GM19324 (cell line): ENCODE measurements around the gene NPAS2.

Experiments
- ATAC-seq: cut with Tn5 transposase; IDR thresholded peaks from one replicate; pipeline ENCODE4 v1.9.1; 2021; ENCODE audit warnings: mild to moderate bottlenecking, moderate library complexity; ENCODE audit not compliant: unreplicated experiment, low FRiP score

NPAS2 gene

DNA sequence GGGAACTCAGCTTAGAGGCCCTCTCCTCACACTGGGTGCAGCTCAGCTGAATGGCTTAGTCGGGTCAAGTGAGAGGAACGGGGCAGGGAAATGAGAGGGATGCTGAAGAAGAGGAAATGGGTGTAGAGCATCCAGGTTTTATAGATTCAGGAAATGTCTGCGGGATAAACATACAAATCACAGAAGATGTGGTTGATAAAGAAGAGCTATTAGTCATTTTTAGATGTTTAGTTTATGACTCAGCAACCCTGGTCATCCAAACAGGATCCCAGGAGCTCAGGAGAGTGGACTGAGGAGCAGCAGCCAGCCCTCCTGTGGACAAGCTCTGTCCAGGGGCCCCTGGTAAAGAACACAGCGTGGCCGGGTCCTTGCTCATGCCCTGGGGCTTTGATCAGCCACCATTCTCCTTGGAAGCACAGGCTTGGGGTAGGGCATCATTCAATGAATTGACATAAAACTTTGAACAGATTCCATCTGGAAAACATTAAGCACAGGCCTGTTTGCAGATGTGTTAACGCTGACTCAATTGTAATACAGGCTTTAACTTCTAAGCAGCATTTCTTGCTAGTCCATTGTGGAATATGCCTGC is 83.0 kb downstream of the NPAS2 start:
- ATAC-seq, result no peak

DNA sequence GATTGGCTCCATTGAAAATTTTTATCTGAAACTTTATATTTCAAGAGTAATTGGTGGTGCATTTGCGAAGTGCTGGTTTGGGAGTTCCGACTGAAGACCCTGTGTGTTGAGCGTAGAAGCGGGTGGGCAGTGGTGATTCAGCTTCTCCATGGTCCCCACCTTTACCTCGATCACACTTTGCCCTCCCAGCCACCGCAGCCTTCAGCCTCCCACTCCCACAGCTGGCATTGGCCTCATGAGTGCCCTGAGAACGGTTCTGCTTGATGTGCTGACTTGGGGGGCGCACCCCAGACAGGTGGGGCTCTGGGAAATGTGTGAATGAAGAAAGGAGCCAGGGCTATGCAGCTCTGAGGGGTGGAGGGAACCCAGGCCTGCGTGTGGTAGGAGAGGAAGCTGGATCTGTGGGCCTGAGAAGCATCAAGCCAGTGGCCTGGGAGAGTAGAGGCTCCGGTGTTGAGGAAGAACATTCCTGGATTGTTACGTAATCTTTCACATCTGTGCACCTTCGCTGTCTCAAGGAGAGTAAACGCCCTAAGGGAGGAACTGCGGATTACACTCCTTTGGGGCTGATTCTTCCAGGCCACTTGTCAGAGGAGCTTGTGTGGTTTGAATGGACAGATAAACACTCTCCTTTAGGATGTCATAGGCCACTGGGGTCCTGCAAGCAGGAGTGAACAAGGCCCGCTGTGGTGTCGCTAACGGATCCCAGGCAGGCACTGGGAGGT is 83.8 kb downstream of the NPAS2 start:
- ATAC-seq, result no peak

DNA sequence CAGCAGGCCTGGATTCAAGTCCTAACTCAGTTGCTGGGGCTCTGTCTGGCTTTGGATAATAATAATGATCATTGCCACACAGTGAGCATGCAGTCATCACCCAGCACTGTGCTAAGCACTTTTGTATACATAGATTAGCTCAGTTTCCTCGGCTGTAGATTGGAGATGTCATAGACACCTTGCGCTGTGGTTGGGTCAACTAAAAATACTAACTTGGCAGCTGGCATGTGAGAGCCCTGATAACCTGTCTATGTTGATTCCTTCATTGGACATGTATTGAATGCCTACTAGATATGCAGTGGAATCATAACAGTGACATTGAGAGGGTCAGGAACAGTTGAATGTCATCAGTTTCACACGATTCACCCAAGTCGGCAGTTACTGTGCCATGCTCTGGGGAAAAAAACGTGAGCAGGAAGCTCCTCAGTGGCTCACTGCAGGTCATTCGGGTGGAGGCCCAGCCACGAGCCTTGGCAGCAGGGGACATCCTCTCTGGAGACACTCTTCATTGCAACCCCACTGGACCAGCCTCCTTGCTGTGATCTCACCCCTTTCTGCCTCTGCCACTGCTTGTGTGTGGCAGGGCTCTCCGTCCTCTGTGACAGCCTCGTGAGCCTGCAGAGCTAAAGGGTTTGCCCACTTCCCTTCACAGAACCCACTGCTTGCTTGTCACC is 85.3 kb downstream of the NPAS2 start:
- ATAC-seq, result no peak

DNA sequence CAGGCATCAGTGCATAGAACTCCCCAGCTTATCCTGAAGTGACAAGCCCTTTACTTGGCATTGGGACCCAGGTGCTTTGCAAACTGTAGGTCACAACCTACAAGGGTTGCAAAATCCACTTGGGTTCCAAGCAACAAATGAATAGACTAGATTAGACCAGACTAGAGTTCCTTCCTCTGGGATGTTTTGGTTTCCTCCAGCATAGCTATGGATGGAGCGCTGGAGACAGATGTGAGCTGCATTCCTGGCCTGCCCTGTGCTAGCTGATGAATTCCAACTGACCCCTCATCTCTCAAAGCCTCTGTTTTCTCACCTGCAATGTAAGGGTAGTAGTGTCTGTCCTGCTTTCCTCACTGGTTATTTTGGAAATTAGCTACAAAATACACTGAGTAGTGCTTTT is 86.2 kb downstream of the NPAS2 start:
- ATAC-seq, result no peak

DNA sequence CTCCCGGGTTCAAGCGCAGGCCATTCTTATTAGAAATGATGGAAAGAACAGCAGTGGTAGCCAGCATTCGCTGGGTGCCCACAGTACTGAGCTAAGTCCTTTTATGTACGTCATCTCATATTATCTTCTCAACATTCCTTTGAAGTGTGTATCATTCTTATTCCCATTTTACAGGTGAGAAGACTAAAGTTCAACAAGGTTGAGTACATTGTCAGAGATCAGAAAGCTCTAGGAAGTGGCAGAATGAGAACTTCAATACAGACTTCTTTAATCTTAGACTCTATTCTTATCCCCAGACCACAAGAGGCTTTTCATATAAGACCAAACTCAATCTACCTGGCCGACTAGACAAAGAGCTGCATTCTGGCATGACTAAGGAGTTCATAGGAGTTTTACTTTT is 86.7 kb downstream of the NPAS2 start:
- no peak for ATAC-seq

DNA sequence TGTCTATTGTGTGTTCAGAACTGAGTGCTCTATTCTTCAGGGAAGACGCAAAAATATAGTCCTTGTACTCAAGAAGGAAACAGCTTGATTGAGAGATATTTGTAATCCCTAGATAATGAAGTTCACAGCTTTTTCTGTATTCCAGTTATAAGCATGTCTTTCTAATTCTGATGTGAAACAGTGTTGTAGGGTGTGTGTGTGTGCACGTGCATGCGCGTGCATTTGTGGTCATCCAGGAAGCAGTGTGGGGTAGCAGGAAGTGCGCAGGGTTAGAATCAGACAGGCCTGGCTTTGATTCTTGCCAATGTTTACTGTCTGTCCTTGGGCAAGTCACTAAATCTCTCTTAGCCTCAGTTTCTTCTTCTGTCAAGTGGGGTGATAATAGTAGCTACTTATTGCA is 87.9 kb downstream of the NPAS2 start:
- ATAC-seq, result no peak

- no peak for ATAC-seq
Observed at GRCh38 chr2:100909534-100910081, 89.7 kb downstream of the NPAS2 start.

- ATAC-seq, result no peak
Observed at GRCh38 chr2:100910111-100910510, 90.2 kb downstream of the NPAS2 start.

GRCh38 chr2:100919316-100919715 is 99.4 kb downstream of the NPAS2 start:
- no peak for ATAC-seq

DNA sequence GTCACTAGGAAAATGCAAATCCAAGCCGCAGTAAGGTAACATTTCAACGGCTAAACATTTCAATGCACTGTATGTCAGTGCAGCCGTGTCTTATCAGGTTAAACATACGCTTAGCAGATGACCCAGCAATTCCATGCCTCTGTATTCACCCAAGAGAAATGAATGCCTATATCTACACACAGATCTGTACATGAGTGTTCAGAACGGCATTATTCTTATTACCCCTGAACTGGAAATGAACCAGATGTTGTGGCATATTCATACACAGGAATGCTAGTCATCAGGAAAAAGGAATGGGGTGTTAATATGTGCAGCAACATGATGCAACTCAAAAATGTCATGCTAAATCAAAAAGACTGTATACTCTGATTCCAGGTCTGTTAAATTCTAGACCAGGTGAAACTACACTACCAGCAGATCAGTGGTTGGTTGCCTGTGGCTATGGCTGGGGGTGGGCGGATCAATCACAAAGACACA is 101.8 kb downstream of the NPAS2 start:
- no peak for ATAC-seq

DNA sequence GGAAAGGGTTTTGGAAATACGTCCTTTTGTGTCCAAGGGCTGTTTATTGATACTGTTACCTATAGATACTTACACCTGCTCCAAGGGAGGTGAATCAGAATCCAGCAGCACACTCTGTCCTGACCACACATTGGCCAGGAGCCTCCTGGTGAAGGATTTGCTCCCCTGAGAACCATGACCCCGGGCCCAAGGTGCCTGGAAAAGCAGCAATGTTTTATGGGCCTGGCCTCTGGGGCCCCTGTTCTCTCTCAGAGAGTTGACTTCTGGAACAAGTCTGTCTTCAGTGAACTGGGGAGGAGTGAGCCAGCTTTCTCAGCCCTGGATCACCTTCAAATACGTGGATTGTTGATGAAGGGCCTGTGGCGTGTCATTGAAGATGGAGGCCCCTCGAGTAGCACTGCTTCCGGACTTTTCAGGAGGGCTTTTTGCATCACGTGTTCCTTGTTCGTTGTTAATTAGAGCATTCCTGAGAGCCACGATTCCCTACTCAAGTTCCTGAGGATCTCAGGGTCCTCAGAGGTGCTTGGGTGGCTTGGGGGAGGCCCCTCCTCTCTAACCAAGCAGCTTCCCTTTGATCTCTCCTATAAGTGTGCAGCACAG is 103.6 kb downstream of the NPAS2 start:
- ATAC-seq, result no peak

- no peak for ATAC-seq
Observed at GRCh38 chr2:100924122-100924519, 104.2 kb downstream of the NPAS2 start.

DNA sequence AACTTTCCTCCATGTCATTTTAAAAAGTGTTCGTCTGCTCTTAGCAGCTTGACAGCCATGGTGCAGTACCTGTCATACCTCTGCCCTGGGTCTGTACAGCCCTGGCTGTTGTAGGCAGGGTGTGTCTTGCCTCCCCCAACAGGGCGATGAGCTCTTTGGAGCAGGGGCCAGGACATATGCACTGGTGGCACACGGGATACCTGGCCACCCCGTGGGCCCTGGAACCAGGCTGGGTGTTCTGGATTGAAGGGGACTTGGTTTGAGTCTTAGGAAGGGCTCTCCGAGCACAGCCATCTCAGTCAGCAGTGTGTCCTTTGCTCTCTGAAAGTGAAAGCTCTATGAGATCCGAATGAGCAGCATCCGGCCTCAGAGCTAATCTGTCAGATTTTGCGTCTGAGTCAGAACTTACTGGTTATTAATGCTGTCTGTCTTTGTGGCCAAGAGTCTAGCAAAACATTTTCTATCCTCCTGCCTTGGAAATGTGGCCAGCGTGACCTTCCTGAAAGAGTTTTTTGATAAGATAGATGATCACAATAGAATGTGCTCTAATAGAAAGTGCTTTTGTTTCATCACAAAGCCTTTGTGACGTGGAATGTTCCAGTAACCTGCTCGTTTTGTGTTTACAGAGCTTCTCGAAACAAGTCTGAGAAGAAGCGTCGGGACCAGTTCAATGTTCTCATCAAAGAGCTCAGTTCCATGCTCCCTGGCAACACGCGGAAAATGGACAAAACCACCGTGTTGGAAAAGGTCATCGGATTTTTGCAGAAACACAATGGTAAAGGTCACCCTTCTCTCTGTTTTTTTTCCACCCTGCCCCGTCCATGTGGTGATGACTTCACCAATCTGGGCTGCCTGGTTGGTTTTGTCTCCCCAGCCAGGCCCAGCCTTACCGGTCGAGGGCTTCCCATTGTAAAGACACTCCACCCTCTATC is 104.8 kb downstream of the NPAS2 start:
- ATAC-seq, result peak; percentile 84

DNA sequence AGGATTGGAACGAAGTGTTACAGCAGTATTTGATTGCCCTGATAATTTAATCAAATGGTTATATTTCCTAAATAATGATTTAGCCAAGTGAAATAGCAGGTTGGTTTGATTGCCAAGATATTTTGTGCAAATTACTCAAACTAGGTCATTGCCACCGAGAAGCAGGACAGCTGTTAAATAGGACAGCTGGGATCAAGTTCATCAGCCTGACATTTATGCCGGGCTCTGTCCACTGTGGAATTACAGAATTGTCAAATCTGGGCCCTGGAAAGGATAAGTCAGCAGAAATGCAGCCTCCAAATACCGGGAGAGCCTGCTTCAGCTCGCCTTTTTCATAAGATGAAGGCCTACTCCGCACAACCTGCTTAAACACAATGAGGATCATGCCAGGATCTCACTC is 108.3 kb downstream of the NPAS2 start:
- no peak for ATAC-seq

DNA sequence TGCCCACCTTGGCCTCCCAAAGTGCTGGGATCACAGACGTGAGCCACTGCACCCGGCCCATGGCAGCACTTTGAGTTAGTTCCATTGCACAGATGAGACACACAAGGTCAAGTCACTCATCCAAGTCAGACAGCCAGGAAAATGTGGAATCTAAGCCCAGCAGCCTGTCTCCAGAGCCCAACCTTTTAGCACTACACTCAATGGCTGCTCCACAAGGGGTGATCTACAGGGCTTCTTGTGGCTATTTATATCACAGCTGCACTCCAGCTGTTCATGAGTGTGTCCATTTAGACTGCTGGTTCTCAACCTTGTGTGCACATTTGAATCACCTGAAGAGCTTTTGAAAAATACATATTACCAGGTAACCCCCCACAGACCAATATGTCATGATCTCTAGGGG is 109.2 kb downstream of the NPAS2 start:
- no peak for ATAC-seq

DNA sequence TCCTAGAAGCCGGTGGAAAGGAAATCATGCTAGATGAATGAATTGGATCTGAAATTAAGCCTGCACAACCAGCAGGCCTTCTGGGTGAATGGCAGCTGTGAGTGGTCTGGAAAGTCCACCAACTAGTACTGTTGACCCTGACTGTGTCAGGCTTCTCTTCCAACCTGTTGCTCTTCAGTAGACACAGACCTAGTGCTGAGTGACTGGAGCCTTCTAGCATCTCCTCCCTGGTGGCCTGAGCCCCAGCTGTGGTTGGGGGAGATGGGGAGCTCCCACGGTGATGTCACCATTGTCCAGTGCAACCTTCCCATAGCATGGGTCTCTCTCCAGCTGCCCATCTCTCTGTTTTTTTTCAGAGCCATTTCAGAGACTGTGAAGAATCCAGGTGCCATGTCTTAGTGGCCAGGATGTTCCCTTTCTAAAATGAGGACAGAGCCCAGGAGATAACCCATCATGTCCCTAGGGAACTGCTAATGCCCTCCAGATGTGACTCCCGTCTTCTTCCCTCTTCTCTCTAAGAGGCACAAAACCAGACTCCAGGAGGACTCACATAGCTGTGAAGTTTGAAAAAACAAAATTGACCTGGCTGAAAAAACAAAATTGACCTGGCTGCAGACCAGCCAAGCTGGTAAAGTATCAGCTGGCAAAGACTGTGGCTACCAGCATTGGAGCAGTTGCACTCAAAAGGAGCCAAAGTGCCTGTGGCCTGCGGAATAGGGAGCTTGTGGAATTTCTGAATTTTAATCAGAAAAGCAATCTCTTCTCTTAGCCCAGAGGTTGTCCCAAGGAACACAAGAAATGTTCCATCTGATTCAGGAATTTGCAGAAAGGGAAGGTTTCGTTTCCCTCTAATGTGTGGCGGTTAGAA is 114.8 kb downstream of the NPAS2 start:
- no peak for ATAC-seq

DNA sequence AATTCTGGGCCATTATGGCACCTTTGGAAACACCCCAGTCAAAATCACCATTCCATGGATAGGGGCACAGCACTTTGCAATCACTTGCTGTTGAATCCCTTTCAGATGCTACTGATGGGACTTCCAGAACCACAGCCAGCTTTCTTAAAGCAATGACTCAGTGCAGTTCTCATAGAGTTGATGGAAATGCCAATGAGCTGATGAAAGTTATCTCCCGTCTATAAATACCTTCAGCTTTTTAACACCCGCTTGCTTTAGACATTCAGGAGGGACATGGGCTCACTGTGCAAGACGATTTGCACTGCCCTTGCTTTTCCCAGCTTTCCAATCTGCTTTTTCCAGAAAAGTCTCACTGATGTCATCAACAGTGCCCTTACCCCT is 115.4 kb downstream of the NPAS2 start:
- ATAC-seq, result no peak

DNA sequence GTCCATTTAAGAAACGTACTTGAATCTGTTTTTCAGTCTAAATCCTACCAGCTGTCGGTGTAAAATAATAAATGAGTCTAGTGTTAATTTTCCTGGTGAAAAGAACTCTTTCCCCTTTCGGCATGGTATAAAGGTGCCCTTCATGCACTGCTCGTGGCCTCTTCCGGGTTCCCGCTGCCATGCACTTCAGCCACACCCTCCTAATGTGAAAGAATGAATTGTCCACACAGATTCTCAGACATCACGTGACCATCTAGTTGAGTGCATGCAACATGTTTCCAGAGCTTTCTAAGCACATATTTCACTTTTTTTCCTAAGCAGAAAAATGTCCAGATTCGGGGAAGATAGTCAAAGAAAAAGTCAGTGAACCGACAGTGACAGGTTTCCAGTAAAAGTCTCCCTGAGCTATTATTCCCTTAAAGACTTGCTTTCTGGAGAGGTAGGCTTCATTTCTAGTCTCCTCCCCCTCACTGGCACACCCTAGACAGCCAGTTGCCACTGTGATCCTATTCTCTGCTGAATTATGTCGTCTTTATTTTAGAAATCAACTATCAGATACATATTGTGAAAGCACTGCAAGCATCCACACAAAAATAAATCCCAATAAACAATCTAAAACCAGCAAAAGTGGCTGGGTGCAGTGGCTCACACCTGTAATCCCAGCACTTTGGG is 116.3 kb downstream of the NPAS2 start:
- ATAC-seq, result no peak
